Adipose tissue (tissue), 3 donors: ENCODE measurements around the gene CLCA2. TPM values are rescaled to one million over a fixed set of nuclear protein-coding genes. Genes with fewer than 3 reads are reported as not detected.
"Not testable (repeated sequence)": the region's sequence is repeated elsewhere in the genome, so short reads cannot be mapped to it uniquely, and the experiment has no call there.

Experiments
- H3K27ac ChIP-seq: one replicate; pipeline ENCODE4 v1.5.1; 2013; ENCODE audit warnings: low read depth, low read length
- WGBS, 3 donors: extraction: QIAGEN DNeasy Blood & Tissue Kit; methylation state at CpG; one replicate each; pipeline ENCODE4 v1.1.7; 2013; 5-methylcytosine and 5-hydroxymethylcytosine counted together
- polyA plus RNA-seq, 3 donors: library from polyadenylated mRNA; stranded (reverse); fragments of 200-250 nt; gene quantifications; one replicate each; pipeline ENCODE4 v1.2.3, GENCODE V29; 2013
- donor health status: healthy with polysubstance abuse.
- donor health status: Bipolar disorder and iron deficiency.
- donor health status: healthy.

CLCA2 gene
- polyA plus RNA-seq, 3 donors, result 0.11 to 0.48 TPM; not detected in 1

DNA sequence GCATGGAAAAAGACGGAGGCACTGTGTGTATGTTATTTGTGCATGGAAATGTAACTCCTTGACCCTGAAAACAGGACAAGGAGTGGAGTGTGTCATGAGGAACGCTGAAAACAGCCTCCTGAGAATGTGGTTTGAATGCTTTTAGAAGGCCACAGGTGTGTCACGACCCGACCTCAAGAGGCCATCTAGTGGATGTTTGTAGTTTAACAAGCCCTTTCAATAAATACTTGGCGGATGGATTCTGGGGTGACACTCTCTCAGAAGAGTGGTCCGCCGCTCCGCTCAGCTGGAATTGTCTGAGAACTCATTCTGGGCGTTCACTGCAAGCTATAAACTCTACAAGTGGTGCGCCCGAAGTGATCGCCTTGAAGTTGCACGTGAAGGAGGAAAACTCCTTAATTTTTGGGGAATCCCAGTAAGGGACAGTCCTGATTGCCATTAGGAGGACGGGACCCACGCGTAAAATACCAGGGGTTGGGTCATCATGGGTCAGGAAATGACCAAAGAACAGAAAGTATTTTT is 78.2 kb downstream of the CLCA2 start:
- not testable (repeated sequence) for H3K27ac ChIP-seq
- WGBS, 3 donors, result 22 to 52% (median 40%) methylated on average over 16 of the region's 16 CpGs

DNA sequence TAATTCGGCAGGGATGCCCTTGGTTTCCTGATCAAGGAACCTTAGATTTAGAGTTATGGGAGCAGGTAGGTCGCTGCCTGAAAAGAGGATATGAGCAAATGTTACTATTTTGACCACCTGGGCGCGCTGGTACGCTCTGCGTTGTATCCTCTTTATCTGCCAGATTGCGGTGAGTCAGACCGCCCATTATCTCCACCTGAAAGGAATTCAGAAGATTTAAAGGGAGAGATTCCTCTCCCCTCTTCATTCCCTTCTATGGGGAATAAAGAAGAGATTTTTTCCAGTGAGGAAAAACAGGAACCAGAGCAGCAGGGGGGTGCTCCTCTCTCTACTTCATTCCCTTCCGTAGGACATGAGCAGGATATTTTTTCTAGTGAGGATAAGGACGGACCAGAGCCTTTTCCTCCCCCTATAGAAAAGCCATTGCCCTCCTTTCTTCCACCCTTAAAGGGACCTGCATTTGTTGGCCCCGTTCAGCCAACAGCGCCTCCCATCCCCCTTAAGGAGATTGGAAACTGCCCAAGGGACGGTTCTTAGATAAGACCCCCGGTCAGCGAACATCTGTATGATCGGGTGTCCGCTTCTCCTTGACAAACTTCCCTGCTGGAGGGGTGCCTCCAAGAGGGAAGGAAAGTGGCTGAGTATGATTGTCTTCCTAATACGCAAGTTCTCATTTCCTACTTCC is 78.9 kb downstream of the CLCA2 start:
- no peak overlapping the region for H3K27ac ChIP-seq
- 30 to 50% (median 43%) methylated on average over 18 of the region's 18 CpGs for WGBS, 3 donors

DNA sequence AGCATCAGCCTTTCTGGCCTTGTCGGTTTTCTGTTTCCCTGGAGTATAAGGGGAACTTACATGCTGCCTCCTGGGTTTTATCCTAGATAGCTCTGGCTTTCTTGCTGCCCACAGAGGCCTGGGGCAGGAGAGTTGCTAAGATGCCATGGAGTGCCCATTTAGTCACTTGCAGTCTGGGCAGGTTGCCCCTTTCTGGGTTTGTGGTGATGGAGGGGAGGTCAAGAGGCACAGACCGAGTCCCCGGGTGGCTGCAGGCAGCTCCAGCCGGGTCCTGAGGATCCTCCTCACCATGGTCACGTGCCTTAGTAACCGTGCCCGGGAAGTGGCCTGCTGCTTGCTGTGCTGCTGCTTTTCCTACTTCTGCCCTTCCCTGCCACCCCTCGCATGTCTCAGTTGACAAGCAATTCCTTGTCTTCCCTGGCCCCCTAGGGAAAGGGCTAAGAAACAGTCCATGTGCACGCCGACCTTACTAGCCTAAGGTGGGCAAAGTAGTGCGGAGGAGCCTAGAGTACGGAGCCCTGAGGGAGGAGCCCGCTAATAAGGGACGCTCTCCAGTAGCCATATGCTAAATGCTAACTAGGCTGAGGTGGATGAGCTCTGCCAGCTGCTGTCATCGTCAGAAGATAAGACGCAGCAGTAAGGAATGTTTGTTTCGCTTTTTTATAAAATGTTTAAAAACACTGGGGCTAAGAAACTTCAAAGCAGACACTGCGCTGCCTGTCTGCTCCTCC is 79.6 kb downstream of the CLCA2 start:
- WGBS, 3 donors, result 35 to 41% (median 39%) methylated on average over 18 of the region's 18 CpGs
- no peak overlapping the region for H3K27ac ChIP-seq

DNA sequence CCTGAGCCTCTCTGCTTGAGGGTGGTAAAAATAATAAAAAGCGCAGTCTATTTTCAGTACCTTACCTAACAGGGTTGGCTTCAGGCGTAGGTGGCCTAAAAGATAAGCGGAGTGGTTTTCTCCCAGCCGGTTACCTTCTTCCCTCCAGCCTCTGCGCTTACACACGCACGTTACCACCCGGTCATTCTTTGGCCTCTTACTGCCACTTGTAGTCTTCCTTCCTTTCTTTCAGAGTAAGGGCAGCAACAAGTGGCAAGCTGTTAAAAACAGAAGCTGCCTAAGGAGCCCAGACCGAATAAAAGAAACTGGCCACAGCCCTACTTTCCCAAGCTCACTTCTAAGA is 80.1 kb downstream of the CLCA2 start:
- 30 to 65% (median 43%) methylated on average over 9 of the region's 9 CpGs for WGBS, 3 donors
- H3K27ac ChIP-seq, result no peak overlapping the region

DNA sequence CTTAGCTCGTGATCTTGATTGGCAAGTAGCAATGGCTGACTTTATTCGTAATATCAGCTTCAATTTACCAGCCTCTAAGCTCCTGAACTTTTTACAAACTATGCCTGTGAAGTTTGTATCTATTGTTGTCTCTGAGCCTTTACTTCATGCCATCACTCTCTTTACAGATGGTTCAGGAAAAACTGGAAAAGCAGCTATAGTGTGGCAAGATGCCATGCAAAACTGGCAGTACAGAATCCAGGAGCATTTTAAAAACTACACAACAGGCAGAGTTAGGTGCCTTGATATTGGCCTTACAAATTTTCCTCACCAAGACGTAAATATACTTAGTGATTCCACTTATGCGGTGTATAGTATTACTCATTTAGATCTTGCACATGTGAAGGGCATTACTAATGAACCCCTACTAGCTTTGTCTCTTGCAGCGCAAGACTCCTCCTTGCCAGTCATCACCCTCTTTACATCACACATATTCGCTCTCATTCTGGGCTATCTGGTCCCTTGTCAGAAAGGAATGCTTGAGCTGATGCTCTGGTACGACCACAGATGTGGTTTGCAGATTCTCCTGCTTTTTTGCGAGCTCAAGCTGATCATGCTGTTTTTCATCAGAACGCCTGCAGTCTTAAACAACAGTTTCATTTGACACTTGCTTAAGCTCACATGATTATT is 81.1 kb downstream of the CLCA2 start:
- WGBS, 3 donors, result 69 to 91% (median 87%) methylated on average over 9 of the region's 9 CpGs
- H3K27ac ChIP-seq, result no peak overlapping the region

DNA sequence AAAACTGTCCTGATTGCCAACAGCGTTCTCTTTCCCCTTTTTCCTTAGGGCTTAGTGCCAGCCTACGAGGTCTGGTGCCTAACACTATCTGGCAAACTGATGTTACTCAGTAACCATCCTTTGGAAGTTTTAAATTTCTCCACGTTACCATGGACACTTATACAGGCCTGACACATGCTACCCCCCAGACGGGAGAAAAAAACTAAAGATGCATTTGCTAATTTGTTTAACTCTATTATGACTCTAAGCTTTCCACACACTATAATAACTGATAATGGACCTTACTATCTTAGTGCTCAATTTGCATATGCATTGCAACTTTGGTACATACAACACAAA is 81.6 kb downstream of the CLCA2 start:
- WGBS, 3 donors, result 55 to 76% (median 69%) methylated on average over 4 of the region's 4 CpGs
- no peak overlapping the region for H3K27ac ChIP-seq

Other genes starting within 250 kb of the CLCA2 start
- gene ODF2L, start 27.8 kb upstream of the CLCA2 start, polyA plus RNA-seq, result 10 to 100 TPM in 2 of 3 donors, 1 to 10 TPM in 1; 6.4 to 50.8 (median 13.8) TPM
- gene CLCA1, start 44.8 kb downstream of the CLCA2 start, polyA plus RNA-seq, result under 1 TPM in 2 of 3 donors, not detected in 1; 0.06 to 0.07 TPM
- gene CLCA4, start 122.9 kb downstream of the CLCA2 start, polyA plus RNA-seq, result under 1 TPM in 2 of 3 donors, not detected in 1; 0.11 to 0.49 TPM